SK-N-DZ (cell line): ENCODE measurements around the gene TPSD1.

Experiments
- DNase-seq: peaks from one replicate; pipeline ENCODE4 v3.0.0-alpha.2; 2015; ENCODE audit warnings: low spot score

The TPSD1 gene

DNA sequence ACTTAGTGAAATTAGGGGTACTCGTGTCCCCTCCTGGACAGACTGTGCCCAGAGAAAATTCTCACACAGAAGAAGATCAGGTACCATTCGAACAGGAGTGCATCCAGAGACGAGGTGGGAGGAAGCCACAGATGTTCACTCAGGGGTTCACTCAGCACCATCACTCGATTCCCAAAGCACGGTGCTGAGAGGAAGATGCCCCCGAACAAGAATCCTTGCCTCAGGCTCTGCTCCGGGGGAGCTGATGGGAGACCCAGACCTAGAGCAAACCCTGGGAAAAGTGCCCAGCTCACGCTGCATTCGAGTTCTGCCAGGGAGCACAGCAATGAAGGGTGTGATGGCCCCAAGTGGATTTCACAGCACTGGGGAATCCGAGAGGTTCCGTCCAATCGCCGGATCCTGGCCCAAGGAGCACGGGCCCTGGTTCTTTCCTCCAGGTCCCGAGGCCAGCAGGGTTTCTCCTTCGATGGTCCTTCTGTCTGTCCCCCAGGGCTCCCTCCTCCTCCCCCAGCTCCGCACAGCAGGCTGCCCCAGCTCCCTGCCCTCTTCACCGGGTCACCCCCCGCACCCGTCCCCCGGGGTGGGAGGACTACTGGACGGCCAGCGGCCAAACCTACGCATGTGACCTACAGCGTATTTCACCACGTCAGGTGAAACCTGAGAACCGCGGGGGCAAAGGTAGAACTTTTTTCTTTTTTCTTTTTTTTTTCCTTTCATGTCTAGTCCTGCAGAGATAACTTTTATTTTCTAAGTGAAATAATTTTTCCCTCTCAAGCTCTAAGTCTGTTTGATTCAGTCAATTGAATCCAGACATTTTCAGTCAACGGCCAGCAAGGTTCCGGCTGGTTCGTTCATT is 43.4 kb downstream of the TPSD1 start:
- no peak for DNase-seq

DNA sequence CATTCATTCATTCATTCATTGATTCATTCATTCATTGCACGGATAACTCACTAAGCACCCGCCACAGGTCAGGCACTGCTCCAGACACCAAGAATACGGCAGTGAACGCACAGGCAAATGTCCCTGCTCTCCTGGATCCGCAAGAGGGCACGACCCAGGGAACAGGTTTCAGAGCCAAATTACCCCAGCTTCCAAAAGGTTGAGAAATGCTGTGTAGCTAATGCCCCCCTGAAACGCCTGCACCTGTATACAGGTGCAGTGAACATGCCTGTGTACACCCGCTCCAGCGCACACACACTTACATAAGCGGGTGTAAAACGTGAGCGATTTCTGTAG is 44.0 kb downstream of the TPSD1 start:
- no peak for DNase-seq

DNA sequence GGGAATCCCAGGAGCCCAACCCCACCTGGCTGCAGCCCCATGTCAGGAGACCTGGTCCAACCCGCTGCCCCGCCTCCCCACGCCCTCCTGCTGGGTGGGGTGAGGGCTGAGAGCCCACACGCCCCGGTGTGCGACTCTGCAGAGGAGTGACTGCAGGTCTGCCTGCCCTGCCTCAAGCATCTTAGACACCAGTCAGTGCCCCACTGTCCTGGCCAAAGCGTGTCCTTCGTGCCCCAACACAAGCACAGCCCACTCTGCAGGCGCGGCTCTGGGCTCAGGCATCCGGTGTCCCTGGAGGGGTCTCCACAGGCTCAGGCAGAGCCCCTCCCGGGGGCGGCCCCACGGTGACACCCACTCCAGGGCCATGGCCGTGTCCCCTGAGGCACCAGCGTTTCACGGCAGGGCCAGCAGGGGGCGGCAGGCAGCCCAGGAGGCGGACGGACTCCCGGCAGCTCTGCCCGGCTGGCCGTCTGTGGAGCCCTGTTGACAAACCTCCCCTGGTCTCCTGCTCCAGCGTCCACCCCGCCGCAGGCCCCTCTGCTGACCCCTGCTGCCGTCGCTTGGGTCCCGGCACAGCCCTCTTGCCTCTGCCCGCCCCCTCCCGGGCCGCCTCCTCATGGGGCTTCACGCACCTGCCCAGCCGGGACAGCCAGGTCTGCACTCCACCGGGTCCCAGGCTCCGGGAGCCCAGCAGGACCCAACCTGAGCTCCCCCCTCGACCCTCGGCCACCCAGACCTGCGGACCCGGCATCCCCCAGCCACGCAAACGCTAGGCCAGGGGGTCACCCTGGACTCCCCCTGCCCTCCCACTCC is 45.0 kb downstream of the TPSD1 start:
- peak; percentile 57 for DNase-seq

DNA sequence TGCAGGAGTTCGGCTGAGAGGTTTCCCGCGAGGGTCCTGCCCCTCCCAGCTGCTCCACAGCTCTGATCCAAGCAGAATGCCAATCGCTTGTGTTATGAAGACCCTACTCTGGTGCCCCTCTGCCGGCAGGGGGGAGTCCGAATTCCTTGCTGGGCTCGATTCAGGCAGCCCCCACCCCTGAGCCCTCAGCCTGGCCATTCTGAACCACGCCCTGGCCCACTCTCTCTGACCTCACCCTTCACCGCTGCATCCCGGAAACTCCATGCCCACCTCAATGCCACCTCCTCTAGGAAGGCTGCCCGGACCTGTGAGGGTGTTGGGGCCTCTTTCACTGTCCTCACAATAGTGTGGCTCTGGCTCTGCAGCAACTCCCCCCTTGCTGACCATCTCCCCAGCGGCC is 45.7 kb downstream of the TPSD1 start:
- DNase-seq: no peak

DNA sequence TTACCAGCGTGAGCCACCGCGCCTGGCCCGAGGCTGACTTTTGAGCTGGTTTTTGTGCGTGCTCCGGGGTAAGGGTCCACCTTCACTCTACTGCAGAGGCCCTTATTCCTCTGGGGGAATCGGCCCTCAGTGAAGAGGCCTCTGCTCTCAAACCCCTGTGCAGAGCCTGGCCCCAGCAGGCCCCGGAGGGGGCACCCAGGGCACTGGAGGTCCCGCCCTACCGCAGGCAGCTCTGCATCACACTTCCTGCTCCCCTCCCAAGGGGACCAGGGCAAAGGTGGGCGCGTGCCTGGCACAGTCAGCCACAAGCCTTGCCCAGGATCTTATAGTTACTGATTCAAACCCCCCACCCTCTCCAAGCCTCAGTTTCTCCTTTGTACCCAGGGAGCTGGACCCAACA is 50.0 kb downstream of the TPSD1 start:
- DNase-seq: no peak

DNA sequence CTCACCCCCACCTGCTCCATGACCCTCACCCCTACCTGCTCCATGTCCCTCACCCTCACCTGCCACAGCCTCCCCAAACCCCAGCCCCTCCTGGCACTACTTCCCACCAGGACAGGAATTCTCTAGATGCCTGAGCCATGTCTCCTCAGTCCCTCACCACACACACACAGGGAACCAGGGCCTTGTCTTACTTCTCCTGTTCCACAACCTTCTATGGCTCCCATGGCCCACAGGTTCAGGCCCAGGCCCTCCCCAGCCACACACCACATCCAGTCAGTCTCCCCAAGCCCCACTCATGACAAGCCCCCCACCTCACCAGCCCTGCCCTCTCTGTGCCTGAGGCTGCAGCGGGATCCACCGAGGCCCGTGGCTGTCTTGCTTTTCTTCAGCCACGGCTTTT is 50.5 kb downstream of the TPSD1 start:
- DNase-seq: no peak

DNA sequence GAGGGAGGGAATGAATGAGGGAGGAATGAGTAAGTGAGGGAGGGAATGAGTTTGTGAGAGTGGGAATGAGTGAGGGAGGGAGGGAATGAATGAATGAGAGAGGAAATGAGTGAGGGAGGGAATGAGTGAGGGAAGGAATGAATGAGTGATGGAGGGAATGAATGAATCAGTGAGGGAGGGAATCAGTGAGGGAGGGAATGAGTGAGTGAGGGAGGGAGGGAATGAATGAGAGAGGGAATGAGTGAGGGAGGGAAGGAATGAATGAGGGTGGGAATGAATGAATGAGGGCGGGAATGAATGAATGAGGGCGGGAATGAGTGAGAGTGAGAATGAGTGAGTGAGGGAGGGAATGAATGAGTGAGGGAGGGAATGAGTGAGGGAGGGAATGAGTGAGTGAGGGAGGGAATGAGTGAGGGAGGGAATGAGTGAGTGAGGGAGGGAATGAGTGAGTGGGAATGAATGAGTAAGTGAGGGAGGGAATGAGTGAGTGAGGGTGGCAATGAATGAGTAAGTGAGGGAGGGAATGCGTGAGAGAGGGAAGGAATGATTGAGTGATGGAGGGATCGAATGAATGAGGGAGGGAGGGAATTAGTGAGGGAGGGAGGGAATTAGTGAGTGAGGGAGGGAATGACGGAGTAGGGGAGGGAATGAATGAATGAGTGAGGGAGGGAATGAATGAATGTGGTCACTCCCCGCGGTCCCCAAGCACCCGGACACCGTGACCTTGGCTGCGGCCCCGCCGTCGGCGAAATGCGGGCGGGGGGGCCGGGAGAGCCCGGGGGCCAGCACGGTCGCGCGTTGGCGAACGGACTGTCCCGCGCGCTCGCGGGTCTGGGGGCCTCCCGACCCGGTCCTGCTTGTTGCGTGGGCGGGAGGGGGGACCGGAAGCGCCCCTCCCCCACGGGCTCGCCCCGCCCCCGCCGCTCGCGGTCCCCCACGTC is 52.4 kb downstream of the TPSD1 start:
- no peak for DNase-seq
